OCI-LY1 (cell line): ENCODE results near the gene ISCU.

ENCODE experiments used
- CTCF ChIP-seq: fragments of 200-600 bp; sonication (generic), shearing (Covaris generic); IDR thresholded peaks from 2 replicates; pipeline ENCODE4 v1.5.1; 2017; ENCODE audit warnings: mild to moderate bottlenecking, antibody characterized with exemption, low read length, moderate library complexity, mixed read lengths
- EZH2 ChIP-seq: fragments of 200-600 bp; sonication (generic), shearing (Covaris generic); IDR thresholded peaks from 2 replicates; pipeline ENCODE4 v1.8.0; 2017; ENCODE audit warnings: borderline replicate concordance, mixed run types, mild to moderate bottlenecking, antibody characterized with exemption, low read length, moderate library complexity, mixed read lengths

- no peak for TF ChIP-seq CTCF
- no peak for TF ChIP-seq EZH2
Observed at GRCh38 chr12:108562348-108563135, at the start of gene ISCU.
